GM23338 (cell line): ENCODE data around the gene UBE2Q2. TPM values are rescaled to one million over a fixed set of nuclear protein-coding genes. Genes with fewer than 3 reads are reported as not detected.

Source experiments
- ATAC-seq: fragments of 200-7000 bp; cut with Tn5 transposase; 3 replicates; pipeline ENCODE4 v1.9.1; 2020
- DNase-seq: peaks from one replicate; pipeline ENCODE4 v3.0.0-alpha.2; 2015; ENCODE audit warnings: low spot score
- H2AFZ ChIP-seq: fragments of 200-600 bp; sonication (generic); 2 replicates; pipeline ENCODE4 v1.8.0; 2016; ENCODE audit warnings: antibody characterized with exemption, mild to moderate bottlenecking, moderate library complexity
- H3F3A ChIP-seq: fragments of 200-600 bp; sonication (generic); replicated peaks from 2 replicates; pipeline ENCODE4 v1.8.0; 2017; ENCODE audit warnings: antibody characterized with exemption, mixed run types, low read depth
- H3K27ac ChIP-seq: fragments of 200-600 bp; sonication (generic); 2 replicates; pipeline ENCODE4 v1.6.1; 2016; ENCODE audit warnings: low read depth
- H3K27me3 ChIP-seq: fragments of 200-600 bp; sonication (generic); 2 replicates; pipeline ENCODE4 v1.8.0; 2016; ENCODE audit warnings: mild to moderate bottlenecking, mixed run types, moderate library complexity; ENCODE audit not compliant: insufficient read depth
- H3K36me3 ChIP-seq: fragments of 200-600 bp; sonication (generic); 2 replicates; pipeline ENCODE4 v1.8.0; 2016; ENCODE audit warnings: mild to moderate bottlenecking; ENCODE audit not compliant: insufficient read depth
- H3K4me1 ChIP-seq: fragments of 200-600 bp; sonication (generic); 2 replicates; pipeline ENCODE4 v1.8.0; 2016; ENCODE audit warnings: mild to moderate bottlenecking, moderate library complexity; ENCODE audit not compliant: insufficient read depth
- H3K4me2 ChIP-seq: fragments of 200-600 bp; sonication (generic); 2 replicates; pipeline ENCODE4 v1.7.1; 2017; ENCODE audit warnings: mixed run types
- H3K4me3 ChIP-seq: fragments of 200-600 bp; sonication (generic); 2 replicates; pipeline ENCODE4 v1.6.1; 2016; ENCODE audit warnings: mixed run types
- H3K79me2 ChIP-seq: fragments of 200-600 bp; sonication (generic); replicated peaks from 2 replicates; pipeline ENCODE4 v1.8.0; 2017; ENCODE audit warnings: mild to moderate bottlenecking; ENCODE audit not compliant: insufficient read depth
- H3K9me2 ChIP-seq: fragments of 200-600 bp; sonication (generic); 2 replicates; pipeline ENCODE4 v1.8.0; 2017; ENCODE audit not compliant: insufficient read depth
- H4K20me1 ChIP-seq: fragments of 200-600 bp; sonication (generic); replicated peaks from 2 replicates; pipeline ENCODE4 v1.8.0; 2017; ENCODE audit warnings: mild to moderate bottlenecking; ENCODE audit not compliant: insufficient read depth
- H3K27ac Mint-ChIP-seq: 2 replicates; pipeline ENCODE4 v1.8.0; 2020; ENCODE audit warnings: inconsistent platforms, mild to moderate bottlenecking, moderate library complexity, mixed read lengths
- H3K27me3 Mint-ChIP-seq: 3 replicates; pipeline ENCODE4 v1.8.0; 2022; ENCODE audit warnings: low read depth, mild to moderate bottlenecking, moderate library complexity, mixed read lengths, inconsistent platforms; ENCODE audit not compliant: insufficient read depth, poor library complexity
- H3K36me3 Mint-ChIP-seq: 3 replicates; pipeline ENCODE4 v1.8.0; 2021; ENCODE audit warnings: low read depth, mild to moderate bottlenecking, inconsistent platforms, moderate library complexity, mixed read lengths
- H3K4me1 Mint-ChIP-seq: 3 replicates; pipeline ENCODE4 v1.8.0; 2020; ENCODE audit warnings: mild to moderate bottlenecking, inconsistent platforms, mixed read lengths
- H3K4me3 Mint-ChIP-seq: 3 replicates; pipeline ENCODE4 v1.8.0; 2021; ENCODE audit warnings: moderate library complexity, mild to moderate bottlenecking, inconsistent platforms, mixed read lengths
- H3K9me3 Mint-ChIP-seq: 3 replicates; pipeline ENCODE4 v1.8.0; 2020; ENCODE audit warnings: moderate library complexity, mild to moderate bottlenecking, inconsistent platforms, mixed read lengths
- CREB1 ChIP-seq: fragments of 250-450 bp; sonication (Bioruptor Pico); IDR thresholded peaks from 2 replicates; pipeline ENCODE4 v1.5.0; 2020; ENCODE audit warnings: low read depth, mild to moderate bottlenecking, moderate library complexity
- EZH2 ChIP-seq: fragments of 200-600 bp; sonication (generic); IDR thresholded peaks from one replicate; pipeline ENCODE4 v1.8.0; 2017; ENCODE audit warnings: antibody characterized with exemption, mild to moderate bottlenecking, low read depth; ENCODE audit not compliant: unreplicated experiment
- EZH2phosphoT487 ChIP-seq: fragments of 200-600 bp; sonication (generic); IDR thresholded peaks from one replicate; pipeline ENCODE4 v1.8.1; 2018; ENCODE audit warnings: antibody characterized with exemption; ENCODE audit not compliant: unreplicated experiment
- JUNB ChIP-seq: IDR thresholded peaks from one replicate; pipeline ENCODE4 v1.6.1; 2016; ENCODE audit warnings: antibody characterized with exemption; ENCODE audit not compliant: unreplicated experiment
- NANOG ChIP-seq: IDR thresholded peaks from 2 replicates; pipeline ENCODE4 v1.6.1; 2016; ENCODE audit warnings: antibody characterized with exemption, borderline replicate concordance
- POLR2AphosphoS5 ChIP-seq: IDR thresholded peaks from 2 replicates; pipeline ENCODE4 v1.6.1; 2016; ENCODE audit warnings: antibody characterized with exemption, low read depth
- STAT1 ChIP-seq: IDR thresholded peaks from one replicate; pipeline ENCODE4 v1.6.1; 2016; ENCODE audit warnings: antibody characterized with exemption; ENCODE audit not compliant: unreplicated experiment
- ZNF114 ChIP-seq: fragments of 250-450 bp; sonication (Bioruptor Pico); IDR thresholded peaks from 2 replicates; pipeline ENCODE4 v1.5.0; 2020; ENCODE audit warnings: mild to moderate bottlenecking, moderate library complexity
- ZNF331 ChIP-seq: fragments of 250-450 bp; sonication (Bioruptor Pico); IDR thresholded peaks from 2 replicates; pipeline ENCODE4 v1.5.0; 2020; ENCODE audit warnings: low read depth, mild to moderate bottlenecking, moderate library complexity
- polyA plus RNA-seq: library from polyadenylated mRNA; unstranded; fragments of >200 nt; fragmentation: Nextera tagmentation; extraction: Ambion mirVana; gene quantifications from 2 replicates; pipeline ENCODE4 v1.2.1, GENCODE V29; 2016
- total RNA-seq: library from RNA; depleted of rRNA; stranded (reverse); fragments of >200 nt; shearing (Covaris generic); gene quantifications from 2 replicates; pipeline ENCODE4 v1.2.3, GENCODE V29; 2014
- TF ChIP-seq, protein P1 (sequence below), 2 experiments: fragments of 200-600 bp in 1 of 2; sonication (generic) in 1 of 2; conservative IDR thresholded peaks; 2 replicates each; pipeline versions ENCODE4 v1.5.1 to v1.6.1; 2016 to 2017; ENCODE audit warnings: antibody characterized with exemption in 2 of 2, low read depth in 2 of 2, mild to moderate bottlenecking in 2 of 2, moderate library complexity in 1 of 2
- TF ChIP-seq, protein P2 (sequence below): IDR thresholded peaks from one replicate; pipeline ENCODE4 v1.6.1; 2018; ENCODE audit warnings: antibody characterized with exemption; ENCODE audit not compliant: unreplicated experiment
- TF ChIP-seq, protein P3 (sequence below): fragments of 250-450 bp; sonication (Bioruptor Pico); IDR thresholded peaks from 2 replicates; pipeline ENCODE4 v1.5.0; 2020; ENCODE audit warnings: mild to moderate bottlenecking, moderate library complexity
- TF ChIP-seq, protein P4 (sequence below): IDR thresholded peaks from 2 replicates; pipeline ENCODE4 v1.6.1; 2016; ENCODE audit warnings: antibody characterized with exemption

Gene UBE2Q2
- total and polyA plus RNA-seq, 2 experiments from 2014 or later: 23.7 to 29.3 TPM

DNA sequence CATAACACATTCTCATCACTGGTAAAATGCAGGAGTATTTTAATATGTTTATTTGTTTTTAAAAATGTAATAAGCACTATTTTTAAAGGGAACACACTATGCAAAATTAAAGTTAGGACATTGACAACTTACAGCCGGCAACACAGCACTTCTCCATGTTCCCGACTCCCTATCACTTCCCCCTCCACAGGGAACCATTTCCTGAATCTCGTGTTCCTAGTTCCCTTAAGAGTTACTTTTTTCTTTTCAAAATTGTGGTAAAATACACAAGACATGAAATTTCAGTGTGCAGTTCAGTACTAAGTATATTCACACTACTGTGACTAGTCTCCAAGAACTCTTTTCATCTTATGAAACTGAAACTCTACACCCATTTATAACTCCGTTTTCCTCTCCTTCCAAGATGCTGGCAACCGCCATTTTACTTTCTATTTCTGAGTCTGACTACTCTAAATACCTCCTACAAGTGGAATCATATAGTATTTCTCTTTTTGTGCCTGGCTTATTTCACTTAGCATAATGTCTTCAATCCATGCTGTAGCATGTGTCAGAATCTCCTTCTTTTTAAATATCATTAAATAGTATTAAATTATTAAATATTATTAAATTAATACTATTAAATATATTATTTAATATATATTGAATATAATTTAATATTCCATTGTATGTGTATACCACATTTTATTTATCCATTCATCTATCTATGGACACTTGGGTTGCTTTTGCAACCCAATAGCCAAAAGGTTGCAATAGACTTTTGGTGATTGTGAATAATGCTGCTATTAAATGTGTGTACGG is 25.9 kb upstream of the UBE2Q2 start:
- ATAC-seq: no peak
- no peak overlapping the region for H3K4me3 Mint-ChIP-seq
- no peak overlapping the region for H3K4me2 ChIP-seq
- no peaks in the 10 kb centered on the region for H3K36me3 Mint-ChIP-seq
- H3K4me1 Mint-ChIP-seq: peaks cover 3% of the 10 kb centered on the region; the same call in 2 of the 3 replicates
- H3K27ac ChIP-seq: no peak overlapping the region
- no peaks in the 10 kb centered on the region for H3F3A ChIP-seq
- no peaks in the 10 kb centered on the region for H3K79me2 ChIP-seq
- no peaks in the 10 kb centered on the region for H3K36me3 ChIP-seq
- 0 out of 2 replicates have a peak overlapping the region, but pooled peaks have one; percentile 2 for H2AFZ ChIP-seq
- DNase-seq: no peak
- no peaks in the 10 kb centered on the region for H3K9me3 Mint-ChIP-seq
- no peaks in the 10 kb centered on the region for H4K20me1 ChIP-seq
- no peaks in the 10 kb centered on the region for H3K27me3 Mint-ChIP-seq
- H3K27me3 ChIP-seq: no peaks in the 10 kb centered on the region
- no peaks in the 10 kb centered on the region for H3K9me2 ChIP-seq
- H3K4me1 ChIP-seq: no peaks in the 10 kb centered on the region
- no peak overlapping the region for H3K27ac Mint-ChIP-seq
- TF ChIP-seq EZH2phosphoT487 (no peak), JUNB (no peak), POLR2AphosphoS5 (no peak), NANOG (no peak), ZNF114 (no peak), CREB1 (no peak), STAT1 (no peak), EZH2 (no peak), ZNF331 (no peak)
- TF ChIP-seq, protein P1, sequence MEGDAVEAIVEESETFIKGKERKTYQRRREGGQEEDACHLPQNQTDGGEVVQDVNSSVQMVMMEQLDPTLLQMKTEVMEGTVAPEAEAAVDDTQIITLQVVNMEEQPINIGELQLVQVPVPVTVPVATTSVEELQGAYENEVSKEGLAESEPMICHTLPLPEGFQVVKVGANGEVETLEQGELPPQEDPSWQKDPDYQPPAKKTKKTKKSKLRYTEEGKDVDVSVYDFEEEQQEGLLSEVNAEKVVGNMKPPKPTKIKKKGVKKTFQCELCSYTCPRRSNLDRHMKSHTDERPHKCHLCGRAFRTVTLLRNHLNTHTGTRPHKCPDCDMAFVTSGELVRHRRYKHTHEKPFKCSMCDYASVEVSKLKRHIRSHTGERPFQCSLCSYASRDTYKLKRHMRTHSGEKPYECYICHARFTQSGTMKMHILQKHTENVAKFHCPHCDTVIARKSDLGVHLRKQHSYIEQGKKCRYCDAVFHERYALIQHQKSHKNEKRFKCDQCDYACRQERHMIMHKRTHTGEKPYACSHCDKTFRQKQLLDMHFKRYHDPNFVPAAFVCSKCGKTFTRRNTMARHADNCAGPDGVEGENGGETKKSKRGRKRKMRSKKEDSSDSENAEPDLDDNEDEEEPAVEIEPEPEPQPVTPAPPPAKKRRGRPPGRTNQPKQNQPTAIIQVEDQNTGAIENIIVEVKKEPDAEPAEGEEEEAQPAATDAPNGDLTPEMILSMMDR (conservative IDR thresholded peaks at IDR 0.05; ENCODE audit: low read depth in 2 of 2): no peak
- TF ChIP-seq, protein P2, sequence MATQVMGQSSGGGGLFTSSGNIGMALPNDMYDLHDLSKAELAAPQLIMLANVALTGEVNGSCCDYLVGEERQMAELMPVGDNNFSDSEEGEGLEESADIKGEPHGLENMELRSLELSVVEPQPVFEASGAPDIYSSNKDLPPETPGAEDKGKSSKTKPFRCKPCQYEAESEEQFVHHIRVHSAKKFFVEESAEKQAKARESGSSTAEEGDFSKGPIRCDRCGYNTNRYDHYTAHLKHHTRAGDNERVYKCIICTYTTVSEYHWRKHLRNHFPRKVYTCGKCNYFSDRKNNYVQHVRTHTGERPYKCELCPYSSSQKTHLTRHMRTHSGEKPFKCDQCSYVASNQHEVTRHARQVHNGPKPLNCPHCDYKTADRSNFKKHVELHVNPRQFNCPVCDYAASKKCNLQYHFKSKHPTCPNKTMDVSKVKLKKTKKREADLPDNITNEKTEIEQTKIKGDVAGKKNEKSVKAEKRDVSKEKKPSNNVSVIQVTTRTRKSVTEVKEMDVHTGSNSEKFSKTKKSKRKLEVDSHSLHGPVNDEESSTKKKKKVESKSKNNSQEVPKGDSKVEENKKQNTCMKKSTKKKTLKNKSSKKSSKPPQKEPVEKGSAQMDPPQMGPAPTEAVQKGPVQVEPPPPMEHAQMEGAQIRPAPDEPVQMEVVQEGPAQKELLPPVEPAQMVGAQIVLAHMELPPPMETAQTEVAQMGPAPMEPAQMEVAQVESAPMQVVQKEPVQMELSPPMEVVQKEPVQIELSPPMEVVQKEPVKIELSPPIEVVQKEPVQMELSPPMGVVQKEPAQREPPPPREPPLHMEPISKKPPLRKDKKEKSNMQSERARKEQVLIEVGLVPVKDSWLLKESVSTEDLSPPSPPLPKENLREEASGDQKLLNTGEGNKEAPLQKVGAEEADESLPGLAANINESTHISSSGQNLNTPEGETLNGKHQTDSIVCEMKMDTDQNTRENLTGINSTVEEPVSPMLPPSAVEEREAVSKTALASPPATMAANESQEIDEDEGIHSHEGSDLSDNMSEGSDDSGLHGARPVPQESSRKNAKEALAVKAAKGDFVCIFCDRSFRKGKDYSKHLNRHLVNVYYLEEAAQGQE: no peak
- TF ChIP-seq, protein P3, sequence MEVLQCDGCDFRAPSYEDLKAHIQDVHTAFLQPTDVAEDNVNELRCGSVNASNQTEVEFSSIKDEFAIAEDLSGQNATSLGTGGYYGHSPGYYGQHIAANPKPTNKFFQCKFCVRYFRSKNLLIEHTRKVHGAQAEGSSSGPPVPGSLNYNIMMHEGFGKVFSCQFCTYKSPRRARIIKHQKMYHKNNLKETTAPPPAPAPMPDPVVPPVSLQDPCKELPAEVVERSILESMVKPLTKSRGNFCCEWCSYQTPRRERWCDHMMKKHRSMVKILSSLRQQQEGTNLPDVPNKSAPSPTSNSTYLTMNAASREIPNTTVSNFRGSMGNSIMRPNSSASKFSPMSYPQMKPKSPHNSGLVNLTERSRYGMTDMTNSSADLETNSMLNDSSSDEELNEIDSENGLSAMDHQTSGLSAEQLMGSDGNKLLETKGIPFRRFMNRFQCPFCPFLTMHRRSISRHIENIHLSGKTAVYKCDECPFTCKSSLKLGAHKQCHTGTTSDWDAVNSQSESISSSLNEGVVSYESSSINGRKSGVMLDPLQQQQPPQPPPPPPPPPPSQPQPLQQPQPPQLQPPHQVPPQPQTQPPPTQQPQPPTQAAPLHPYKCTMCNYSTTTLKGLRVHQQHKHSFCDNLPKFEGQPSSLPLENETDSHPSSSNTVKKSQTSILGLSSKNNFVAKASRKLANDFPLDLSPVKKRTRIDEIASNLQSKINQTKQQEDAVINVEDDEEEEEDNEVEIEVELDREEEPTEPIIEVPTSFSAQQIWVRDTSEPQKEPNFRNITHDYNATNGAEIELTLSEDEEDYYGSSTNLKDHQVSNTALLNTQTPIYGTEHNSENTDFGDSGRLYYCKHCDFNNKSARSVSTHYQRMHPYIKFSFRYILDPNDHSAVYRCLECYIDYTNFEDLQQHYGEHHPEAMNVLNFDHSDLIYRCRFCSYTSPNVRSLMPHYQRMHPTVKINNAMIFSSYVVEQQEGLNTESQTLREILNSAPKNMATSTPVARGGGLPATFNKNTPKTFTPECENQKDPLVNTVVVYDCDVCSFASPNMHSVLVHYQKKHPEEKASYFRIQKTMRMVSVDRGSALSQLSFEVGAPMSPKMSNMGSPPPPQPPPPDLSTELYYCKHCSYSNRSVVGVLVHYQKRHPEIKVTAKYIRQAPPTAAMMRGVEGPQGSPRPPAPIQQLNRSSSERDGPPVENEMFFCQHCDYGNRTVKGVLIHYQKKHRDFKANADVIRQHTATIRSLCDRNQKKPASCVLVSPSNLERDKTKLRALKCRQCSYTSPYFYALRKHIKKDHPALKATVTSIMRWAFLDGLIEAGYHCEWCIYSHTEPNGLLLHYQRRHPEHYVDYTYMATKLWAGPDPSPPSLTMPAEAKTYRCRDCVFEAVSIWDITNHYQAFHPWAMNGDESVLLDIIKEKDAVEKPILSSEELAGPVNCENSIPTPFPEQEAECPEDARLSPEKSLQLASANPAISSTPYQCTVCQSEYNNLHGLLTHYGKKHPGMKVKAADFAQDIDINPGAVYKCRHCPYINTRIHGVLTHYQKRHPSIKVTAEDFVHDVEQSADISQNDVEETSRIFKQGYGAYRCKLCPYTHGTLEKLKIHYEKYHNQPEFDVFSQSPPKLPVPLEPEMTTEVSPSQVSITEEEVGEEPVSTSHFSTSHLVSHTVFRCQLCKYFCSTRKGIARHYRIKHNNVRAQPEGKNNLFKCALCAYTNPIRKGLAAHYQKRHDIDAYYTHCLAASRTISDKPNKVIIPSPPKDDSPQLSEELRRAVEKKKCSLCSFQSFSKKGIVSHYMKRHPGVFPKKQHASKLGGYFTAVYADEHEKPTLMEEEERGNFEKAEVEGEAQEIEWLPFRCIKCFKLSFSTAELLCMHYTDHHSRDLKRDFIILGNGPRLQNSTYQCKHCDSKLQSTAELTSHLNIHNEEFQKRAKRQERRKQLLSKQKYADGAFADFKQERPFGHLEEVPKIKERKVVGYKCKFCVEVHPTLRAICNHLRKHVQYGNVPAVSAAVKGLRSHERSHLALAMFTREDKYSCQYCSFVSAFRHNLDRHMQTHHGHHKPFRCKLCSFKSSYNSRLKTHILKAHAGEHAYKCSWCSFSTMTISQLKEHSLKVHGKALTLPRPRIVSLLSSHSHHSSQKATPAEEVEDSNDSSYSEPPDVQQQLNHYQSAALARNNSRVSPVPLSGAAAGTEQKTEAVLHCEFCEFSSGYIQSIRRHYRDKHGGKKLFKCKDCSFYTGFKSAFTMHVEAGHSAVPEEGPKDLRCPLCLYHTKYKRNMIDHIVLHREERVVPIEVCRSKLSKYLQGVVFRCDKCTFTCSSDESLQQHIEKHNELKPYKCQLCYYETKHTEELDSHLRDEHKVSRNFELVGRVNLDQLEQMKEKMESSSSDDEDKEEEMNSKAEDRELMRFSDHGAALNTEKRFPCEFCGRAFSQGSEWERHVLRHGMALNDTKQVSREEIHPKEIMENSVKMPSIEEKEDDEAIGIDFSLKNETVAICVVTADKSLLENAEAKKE (CRISPR knock-in tag): no peak
- TF ChIP-seq, protein P4, sequence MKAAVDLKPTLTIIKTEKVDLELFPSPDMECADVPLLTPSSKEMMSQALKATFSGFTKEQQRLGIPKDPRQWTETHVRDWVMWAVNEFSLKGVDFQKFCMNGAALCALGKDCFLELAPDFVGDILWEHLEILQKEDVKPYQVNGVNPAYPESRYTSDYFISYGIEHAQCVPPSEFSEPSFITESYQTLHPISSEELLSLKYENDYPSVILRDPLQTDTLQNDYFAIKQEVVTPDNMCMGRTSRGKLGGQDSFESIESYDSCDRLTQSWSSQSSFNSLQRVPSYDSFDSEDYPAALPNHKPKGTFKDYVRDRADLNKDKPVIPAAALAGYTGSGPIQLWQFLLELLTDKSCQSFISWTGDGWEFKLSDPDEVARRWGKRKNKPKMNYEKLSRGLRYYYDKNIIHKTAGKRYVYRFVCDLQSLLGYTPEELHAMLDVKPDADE: no peak
- H3K4me3 ChIP-seq: no peak overlapping the region
